ENCODE measurements around the gene CDH15. TPM values are rescaled to one million over a fixed set of nuclear protein-coding genes. Genes with fewer than 3 reads are reported as not detected.

The CDH15 gene
- total and polyA plus RNA-seq, 2 of the 13 experiments (the other 11 are each of a cell fraction or from before 2014, with no cell fraction given): 0.74 to 2.2 TPM

- TF ChIP-seq KLF13 (CRISPR knock-in tag; IDR thresholded peaks at IDR 0.05) (peak; percentile 70; the same call in 1 of the 2 replicates), BORCS8-MEF2B (CRISPR knock-in tag; IDR thresholded peaks at IDR 0.05) (peak; percentile 93; the same call in 1 of the 2 replicates), CBX2 (IDR thresholded peaks at IDR 0.05; ENCODE audit: low read depth, low read length) (no peak), CBX2 (CRISPR knock-in tag; IDR thresholded peaks at IDR 0.05; ENCODE audit: low read depth) (no peak), SP5 (CRISPR knock-in tag; IDR thresholded peaks at IDR 0.05; ENCODE audit: borderline replicate concordance, low read depth) (peak; percentile 34; the same call in 1 of the 2 replicates), RFX1 (IDR thresholded peaks at IDR 0.05) (no peak), MLLT10 (CRISPR knock-in tag; IDR thresholded peaks at IDR 0.05) (no peak), SNRNP70 (IDR thresholded peaks at IDR 0.05; ENCODE audit: low read depth, low read length) (no peak), KDM4B (CRISPR knock-in tag; IDR thresholded peaks at IDR 0.05) (peak; percentile 78), ZMYM4 (CRISPR knock-in tag; IDR thresholded peaks at IDR 0.05) (peak; percentile 57; the same call in 1 of the 2 replicates), MXI1 (IDR thresholded peaks at IDR 0.05; ENCODE audit: borderline replicate concordance, low read depth, low read length) (peak; percentile 77; the same call in 1 of the 3 replicates), CCDC6 (CRISPR knock-in tag; IDR thresholded peaks at IDR 0.05) (peak; percentile 81; the same call in 1 of the 2 replicates), ATF6 (CRISPR knock-in tag; conservative IDR thresholded peaks at IDR 0.05) (peak; percentile 89; the same call in 1 of the 2 replicates), TFDP2 (CRISPR knock-in tag; IDR thresholded peaks at IDR 0.05) (peak; percentile 69; the same call in 1 of the 2 replicates), ZNF225 (CRISPR knock-in tag; IDR thresholded peaks at IDR 0.05) (peak; percentile 90; the same call in 1 of the 2 replicates), SMYD3 (CRISPR knock-in tag; IDR thresholded peaks at IDR 0.05) (no peak), GABPB1 (CRISPR knock-in tag; IDR thresholded peaks at IDR 0.05) (peak; percentile 85), MZF1 (CRISPR knock-in tag; IDR thresholded peaks at IDR 0.05; ENCODE audit: borderline replicate concordance) (0 out of 2 replicates have a peak, but pooled peaks have one; percentile 63), GMEB1 (CRISPR knock-in tag; IDR thresholded peaks at IDR 0.05; ENCODE audit: borderline replicate concordance) (peak; percentile 58), HOXA7 (CRISPR knock-in tag; IDR thresholded peaks at IDR 0.05) (no peak)
- TF ChIP-seq, protein P1, sequence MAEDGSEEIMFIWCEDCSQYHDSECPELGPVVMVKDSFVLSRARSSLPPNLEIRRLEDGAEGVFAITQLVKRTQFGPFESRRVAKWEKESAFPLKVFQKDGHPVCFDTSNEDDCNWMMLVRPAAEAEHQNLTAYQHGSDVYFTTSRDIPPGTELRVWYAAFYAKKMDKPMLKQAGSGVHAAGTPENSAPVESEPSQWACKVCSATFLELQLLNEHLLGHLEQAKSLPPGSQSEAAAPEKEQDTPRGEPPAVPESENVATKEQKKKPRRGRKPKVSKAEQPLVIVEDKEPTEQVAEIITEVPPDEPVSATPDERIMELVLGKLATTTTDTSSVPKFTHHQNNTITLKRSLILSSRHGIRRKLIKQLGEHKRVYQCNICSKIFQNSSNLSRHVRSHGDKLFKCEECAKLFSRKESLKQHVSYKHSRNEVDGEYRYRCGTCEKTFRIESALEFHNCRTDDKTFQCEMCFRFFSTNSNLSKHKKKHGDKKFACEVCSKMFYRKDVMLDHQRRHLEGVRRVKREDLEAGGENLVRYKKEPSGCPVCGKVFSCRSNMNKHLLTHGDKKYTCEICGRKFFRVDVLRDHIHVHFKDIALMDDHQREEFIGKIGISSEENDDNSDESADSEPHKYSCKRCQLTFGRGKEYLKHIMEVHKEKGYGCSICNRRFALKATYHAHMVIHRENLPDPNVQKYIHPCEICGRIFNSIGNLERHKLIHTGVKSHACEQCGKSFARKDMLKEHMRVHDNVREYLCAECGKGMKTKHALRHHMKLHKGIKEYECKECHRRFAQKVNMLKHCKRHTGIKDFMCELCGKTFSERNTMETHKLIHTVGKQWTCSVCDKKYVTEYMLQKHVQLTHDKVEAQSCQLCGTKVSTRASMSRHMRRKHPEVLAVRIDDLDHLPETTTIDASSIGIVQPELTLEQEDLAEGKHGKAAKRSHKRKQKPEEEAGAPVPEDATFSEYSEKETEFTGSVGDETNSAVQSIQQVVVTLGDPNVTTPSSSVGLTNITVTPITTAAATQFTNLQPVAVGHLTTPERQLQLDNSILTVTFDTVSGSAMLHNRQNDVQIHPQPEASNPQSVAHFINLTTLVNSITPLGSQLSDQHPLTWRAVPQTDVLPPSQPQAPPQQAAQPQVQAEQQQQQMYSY (CRISPR knock-in tag; IDR thresholded peaks at IDR 0.05): no peak
- TF ChIP-seq, protein P2, sequence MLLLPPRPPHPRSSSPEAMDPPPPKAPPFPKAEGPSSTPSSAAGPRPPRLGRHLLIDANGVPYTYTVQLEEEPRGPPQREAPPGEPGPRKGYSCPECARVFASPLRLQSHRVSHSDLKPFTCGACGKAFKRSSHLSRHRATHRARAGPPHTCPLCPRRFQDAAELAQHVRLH (CRISPR knock-in tag; IDR thresholded peaks at IDR 0.05; ENCODE audit: borderline replicate concordance, low read depth): peak; percentile 97
These were observed 4.1 kb upstream of the CDH15 start (continued) for GRCh38 chr16:89167425-89167941.
